Measurements from ENCODE around the gene MTMR10.

DNA sequence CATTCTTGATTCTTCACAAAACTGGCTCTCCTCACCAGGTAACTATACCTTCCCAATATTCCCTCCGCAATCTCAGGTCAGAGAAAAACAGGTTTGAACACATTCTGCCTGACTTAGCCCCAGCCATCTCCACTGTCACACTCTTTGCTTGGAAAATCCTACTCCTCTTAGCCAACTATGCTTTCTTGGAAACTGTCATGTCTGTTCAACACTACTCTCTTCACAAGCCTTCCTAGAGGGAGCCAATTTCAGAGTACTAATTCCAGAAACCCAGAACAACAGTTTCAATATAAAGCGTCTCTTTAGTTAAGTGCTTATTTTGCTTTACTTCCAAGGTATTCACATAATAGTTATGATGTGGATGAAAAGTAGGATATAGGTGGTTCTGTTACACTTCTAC is 21.7 kb downstream of the MTMR10 start:
- TF ChIP-seq GATA2 (IDR thresholded peaks at IDR 0.05; ENCODE audit: low read depth, low read length) = no peak
- no peak for TF ChIP-seq GATA3 (IDR thresholded peaks at IDR 0.05; ENCODE audit: low read depth, low read length)
